ENCODE results near the gene ETV6.

The ETV6 gene

GRCh38 chr12:11715621-11716020, 66.1 kb downstream of the ETV6 start:
- ATAC-seq (ENCODE audit: low read depth): no peak
- H3K27ac Mint-ChIP-seq: no peak overlapping the region

DNA sequence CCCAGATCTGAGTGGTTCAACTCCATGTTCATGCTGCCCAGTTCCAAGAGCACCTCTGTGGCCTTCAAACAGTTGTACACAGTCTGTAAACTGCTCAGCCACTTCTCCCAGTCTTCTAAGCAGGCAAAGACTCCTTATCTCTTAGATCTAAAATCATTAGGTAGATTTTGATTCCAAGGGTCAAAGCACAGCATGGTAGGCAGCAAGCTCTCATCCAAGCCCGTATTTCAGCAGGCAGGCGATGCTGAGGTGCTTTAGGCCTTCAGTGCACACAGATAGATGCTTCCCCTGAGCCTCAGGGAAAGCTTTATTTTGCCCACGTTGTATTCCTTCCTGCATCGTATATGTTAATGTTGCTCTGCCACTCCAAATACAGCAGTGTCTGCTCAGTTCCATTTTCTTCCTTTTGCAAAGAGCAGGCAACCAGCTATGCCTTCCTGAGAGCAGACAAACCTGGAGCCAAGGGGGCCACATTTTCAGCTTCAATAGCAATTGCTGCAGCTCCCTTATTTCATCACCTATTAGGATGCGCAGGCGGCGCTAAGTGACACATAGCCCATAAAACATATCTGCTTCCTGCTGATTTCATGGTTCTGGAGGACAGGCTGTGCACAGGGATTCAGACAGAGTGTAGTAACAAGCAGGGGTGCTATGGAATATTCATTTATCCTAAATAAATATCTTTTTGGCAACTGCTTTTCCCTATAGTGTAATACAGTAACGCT, 67.5 kb downstream of the ETV6 start:
- H3K4me3 Mint-ChIP-seq: no peak overlapping the region
- peaks cover 49% of the 10 kb centered on the region for H3K4me1 Mint-ChIP-seq
- H3K9me3 Mint-ChIP-seq: no peaks in the 10 kb centered on the region
- no peak for ATAC-seq (ENCODE audit: low read depth)
- no peaks in the 10 kb centered on the region for H3K27me3 Mint-ChIP-seq
- peaks cover 24% of the 10 kb centered on the region for H3K36me3 Mint-ChIP-seq
- no peak overlapping the region for H3K27ac Mint-ChIP-seq
- no peak for DNase-seq (ENCODE audit: low spot score in 2 of 2)

More at GRCh38 chr12:11715621-11716020, 66.1 kb downstream of the ETV6 start:
- Mint-ChIP-seq H3K27me3 (no peaks in the 10 kb centered on the region), H3K9me3 (no peaks in the 10 kb centered on the region), H3K36me3 (peaks cover 26% of the 10 kb centered on the region), H3K4me1 (peaks cover 42% of the 10 kb centered on the region), H3K4me3 (no peak overlapping the region)
- DNase-seq (ENCODE audit: low spot score in 2 of 2): no peak

- DNase-seq (ENCODE audit: low spot score in 2 of 2) (no peak), ATAC-seq (ENCODE audit: low read depth) (no peak)
- H3K27ac Mint-ChIP-seq: peak overlapping the region; percentile 16
- H3K27me3 Mint-ChIP-seq: no peaks in the 10 kb centered on the region
- H3K36me3 Mint-ChIP-seq: peaks cover 21% of the 10 kb centered on the region
- H3K4me3 Mint-ChIP-seq: no peak overlapping the region
- no peaks in the 10 kb centered on the region for H3K9me3 Mint-ChIP-seq
- peaks cover 50% of the 10 kb centered on the region for H3K4me1 Mint-ChIP-seq
Measured at GRCh38 chr12:11717519-11717961, 68.1 kb downstream of the ETV6 start.

DNA sequence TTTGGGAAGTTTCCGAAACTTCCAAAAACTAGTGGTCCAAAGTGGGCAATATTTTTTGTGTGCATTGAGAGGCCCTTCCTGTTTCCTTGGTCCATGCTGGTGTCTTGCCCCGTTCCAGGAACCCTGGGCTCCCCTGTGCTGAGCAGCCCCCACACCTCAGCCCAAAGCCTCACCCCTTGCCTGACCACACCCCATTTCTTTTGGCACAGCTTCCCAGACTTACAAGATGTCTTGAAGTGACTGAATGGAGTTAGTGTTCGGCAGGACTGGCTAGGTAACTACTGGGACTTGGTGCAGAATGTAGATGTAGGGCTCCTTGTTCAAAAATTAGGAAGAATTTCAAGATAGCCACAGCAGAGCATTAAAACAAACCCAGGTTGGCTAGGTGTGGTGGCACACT, 68.6 kb downstream of the ETV6 start:
- no peak overlapping the region for H3K4me3 Mint-ChIP-seq
- H3K27ac Mint-ChIP-seq: no peak overlapping the region
- peaks cover 47% of the 10 kb centered on the region for H3K4me1 Mint-ChIP-seq
- no peaks in the 10 kb centered on the region for H3K9me3 Mint-ChIP-seq
- H3K27me3 Mint-ChIP-seq: no peaks in the 10 kb centered on the region
- peaks cover 19% of the 10 kb centered on the region for H3K36me3 Mint-ChIP-seq
- DNase-seq (ENCODE audit: low spot score in 2 of 2): no peak
- ATAC-seq (ENCODE audit: low read depth): no peak

- Mint-ChIP-seq H3K4me1 (peaks cover 48% of the 10 kb centered on the region), H3K9me3 (no peaks in the 10 kb centered on the region), H3K4me3 (no peak overlapping the region), H3K27me3 (no peaks in the 10 kb centered on the region), H3K27ac (no peak overlapping the region), H3K36me3 (peaks cover 20% of the 10 kb centered on the region)
- ATAC-seq (ENCODE audit: low read depth) (no peak), DNase-seq (ENCODE audit: low spot score in 2 of 2) (no peak)
Measured at GRCh38 chr12:11718768-11719253, 69.3 kb downstream of the ETV6 start.

DNA sequence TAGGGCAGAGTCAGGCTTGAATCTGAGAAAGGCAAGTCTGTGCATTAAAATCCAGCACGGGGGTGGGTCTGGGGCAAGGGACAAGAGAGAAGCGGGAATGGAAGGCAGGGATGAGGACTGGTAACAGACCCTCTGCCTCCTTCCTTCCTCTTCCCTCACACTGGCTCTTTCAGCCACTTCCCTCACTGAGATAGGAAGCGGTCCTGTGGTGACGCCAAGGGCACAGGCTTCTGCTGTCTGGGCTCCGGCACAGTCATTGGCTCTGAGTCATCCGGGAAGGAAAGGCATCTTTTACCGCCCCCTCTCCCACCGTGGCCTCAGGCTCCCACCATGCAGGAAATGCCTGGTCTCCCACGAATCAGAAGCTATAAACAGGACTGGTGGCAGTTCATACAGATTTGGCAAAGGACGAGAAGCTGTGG, 70.2 kb downstream of the ETV6 start:
- Mint-ChIP-seq H3K9me3 (no peaks in the 10 kb centered on the region), H3K36me3 (peaks cover 13% of the 10 kb centered on the region), H3K27me3 (no peaks in the 10 kb centered on the region), H3K4me1 (peaks cover 54% of the 10 kb centered on the region), H3K4me3 (no peak overlapping the region), H3K27ac (peak overlapping the region; percentile 16)
- no peak for DNase-seq (ENCODE audit: low spot score in 2 of 2)
- no peak for ATAC-seq (ENCODE audit: low read depth)

GRCh38 chr12:11722071-11722470, 72.6 kb downstream of the ETV6 start:
- peak overlapping the region; percentile 41 for H3K27ac Mint-ChIP-seq
- no peak for DNase-seq (ENCODE audit: low spot score in 2 of 2)
- H3K9me3 Mint-ChIP-seq: no peaks in the 10 kb centered on the region
- H3K36me3 Mint-ChIP-seq: peaks cover 9% of the 10 kb centered on the region
- no peak overlapping the region for H3K4me3 Mint-ChIP-seq
- peaks cover 68% of the 10 kb centered on the region for H3K4me1 Mint-ChIP-seq
- no peaks in the 10 kb centered on the region for H3K27me3 Mint-ChIP-seq
- ATAC-seq (ENCODE audit: low read depth): no peak

GRCh38 chr12:11722578-11723138, 73.2 kb downstream of the ETV6 start:
- Mint-ChIP-seq H3K4me3 (no peak overlapping the region), H3K4me1 (peaks cover 67% of the 10 kb centered on the region), H3K36me3 (peaks cover 9% of the 10 kb centered on the region), H3K27ac (peak overlapping the region; percentile 76), H3K9me3 (no peaks in the 10 kb centered on the region), H3K27me3 (no peaks in the 10 kb centered on the region)
- no peak for DNase-seq (ENCODE audit: low spot score in 2 of 2)
- ATAC-seq (ENCODE audit: low read depth): peak; percentile 41

- Mint-ChIP-seq H3K4me1 (peaks cover 69% of the 10 kb centered on the region), H3K36me3 (peaks cover 6% of the 10 kb centered on the region), H3K27me3 (no peaks in the 10 kb centered on the region), H3K27ac (peak overlapping the region; percentile 76), H3K4me3 (peak overlapping the region; percentile 53), H3K9me3 (no peaks in the 10 kb centered on the region)
- no peak for DNase-seq (ENCODE audit: low spot score in 2 of 2)
- ATAC-seq (ENCODE audit: low read depth): no peak
Measured at GRCh38 chr12:11723993-11724392, 74.5 kb downstream of the ETV6 start.

DNA sequence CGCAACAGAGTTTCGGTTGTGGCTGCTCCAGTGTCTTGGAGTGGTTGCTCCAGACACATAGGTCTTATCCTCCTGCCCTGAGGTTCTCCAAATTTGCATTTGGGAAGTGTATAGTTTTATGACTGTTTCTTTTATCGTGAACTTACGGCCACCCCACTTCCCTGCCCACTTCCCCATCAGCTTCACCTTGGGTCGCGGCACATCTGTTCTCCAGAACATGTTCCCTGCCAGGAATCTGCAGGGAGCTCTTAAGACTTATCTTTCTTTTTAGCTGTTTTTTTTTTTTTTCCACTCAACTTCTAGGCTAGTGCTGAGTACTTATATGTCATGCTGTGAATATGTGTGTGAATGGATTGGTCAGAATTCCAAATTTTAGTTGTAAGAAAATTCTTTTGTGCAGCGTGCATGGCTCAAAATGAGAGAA, 75.4 kb downstream of the ETV6 start:
- H3K9me3 Mint-ChIP-seq: no peaks in the 10 kb centered on the region
- H3K27ac Mint-ChIP-seq: peak overlapping the region; percentile 76
- ATAC-seq (ENCODE audit: low read depth): no peak
- H3K4me3 Mint-ChIP-seq: peak overlapping the region; percentile 41
- peaks cover 67% of the 10 kb centered on the region for H3K4me1 Mint-ChIP-seq
- no peaks in the 10 kb centered on the region for H3K27me3 Mint-ChIP-seq
- H3K36me3 Mint-ChIP-seq: peaks cover 6% of the 10 kb centered on the region
- DNase-seq (ENCODE audit: low spot score in 2 of 2): no peak

DNA sequence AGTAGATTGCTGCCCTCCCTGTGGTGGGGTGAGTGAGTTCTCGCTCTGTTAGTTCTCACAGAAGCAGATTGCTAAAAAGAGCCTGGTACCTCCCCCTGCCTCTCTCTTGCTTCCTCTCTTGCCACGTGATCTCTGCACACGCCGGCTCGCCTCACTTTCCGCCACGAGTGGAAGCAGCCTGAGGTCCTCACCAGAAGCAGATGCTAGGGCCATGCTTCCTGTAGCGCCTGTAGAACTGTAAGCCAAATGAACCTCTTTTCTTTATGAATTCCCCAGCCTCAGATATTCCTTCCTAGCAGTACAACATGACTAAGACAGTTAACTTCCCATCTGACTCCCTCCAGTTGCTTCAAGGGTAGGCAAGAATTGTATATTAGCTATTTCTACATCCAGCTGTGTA, 76.2 kb downstream of the ETV6 start:
- H3K36me3 Mint-ChIP-seq: peaks cover 6% of the 10 kb centered on the region
- no peak overlapping the region for H3K4me3 Mint-ChIP-seq
- peak overlapping the region; percentile 66 for H3K27ac Mint-ChIP-seq
- DNase-seq (ENCODE audit: low spot score in 2 of 2): no peak
- no peaks in the 10 kb centered on the region for H3K27me3 Mint-ChIP-seq
- H3K4me1 Mint-ChIP-seq: peaks cover 68% of the 10 kb centered on the region
- no peaks in the 10 kb centered on the region for H3K9me3 Mint-ChIP-seq
- peak; percentile 8 for ATAC-seq (ENCODE audit: low read depth)

DNA sequence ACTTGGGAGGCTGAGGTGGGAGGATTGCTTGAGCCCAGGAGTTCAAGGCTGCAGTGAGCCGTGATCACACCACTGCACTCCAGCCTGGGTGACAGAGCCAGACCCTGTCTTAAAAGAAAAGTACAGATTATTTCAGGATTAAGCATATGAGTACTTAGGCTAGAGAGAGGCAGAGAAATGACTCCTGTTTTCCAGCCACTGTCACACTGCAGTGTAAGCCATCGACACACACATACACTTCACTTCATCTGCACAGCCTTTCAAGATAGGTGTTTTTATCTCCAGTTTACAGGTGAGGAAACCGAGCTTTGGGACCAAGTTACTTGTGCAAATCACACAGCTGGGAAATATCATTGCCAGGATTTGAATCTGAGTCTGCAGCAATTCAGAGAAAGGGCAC, 77.2 kb downstream of the ETV6 start:
- Mint-ChIP-seq H3K27ac (peak overlapping the region; percentile 95), H3K4me3 (no peak overlapping the region), H3K9me3 (no peaks in the 10 kb centered on the region), H3K4me1 (peaks cover 68% of the 10 kb centered on the region), H3K36me3 (peaks cover 6% of the 10 kb centered on the region), H3K27me3 (no peaks in the 10 kb centered on the region)
- ATAC-seq (ENCODE audit: low read depth) (no peak), DNase-seq (ENCODE audit: low spot score in 2 of 2) (no peak)

GRCh38 chr12:11727133-11727664, 77.7 kb downstream of the ETV6 start:
- Mint-ChIP-seq H3K27me3 (no peaks in the 10 kb centered on the region), H3K9me3 (no peaks in the 10 kb centered on the region), H3K4me3 (no peak overlapping the region), H3K4me1 (peaks cover 67% of the 10 kb centered on the region), H3K27ac (peak overlapping the region; percentile 95), H3K36me3 (peaks cover 6% of the 10 kb centered on the region)
- ATAC-seq (ENCODE audit: low read depth) (no peak), DNase-seq (ENCODE audit: low spot score in 2 of 2) (no peak)

DNA sequence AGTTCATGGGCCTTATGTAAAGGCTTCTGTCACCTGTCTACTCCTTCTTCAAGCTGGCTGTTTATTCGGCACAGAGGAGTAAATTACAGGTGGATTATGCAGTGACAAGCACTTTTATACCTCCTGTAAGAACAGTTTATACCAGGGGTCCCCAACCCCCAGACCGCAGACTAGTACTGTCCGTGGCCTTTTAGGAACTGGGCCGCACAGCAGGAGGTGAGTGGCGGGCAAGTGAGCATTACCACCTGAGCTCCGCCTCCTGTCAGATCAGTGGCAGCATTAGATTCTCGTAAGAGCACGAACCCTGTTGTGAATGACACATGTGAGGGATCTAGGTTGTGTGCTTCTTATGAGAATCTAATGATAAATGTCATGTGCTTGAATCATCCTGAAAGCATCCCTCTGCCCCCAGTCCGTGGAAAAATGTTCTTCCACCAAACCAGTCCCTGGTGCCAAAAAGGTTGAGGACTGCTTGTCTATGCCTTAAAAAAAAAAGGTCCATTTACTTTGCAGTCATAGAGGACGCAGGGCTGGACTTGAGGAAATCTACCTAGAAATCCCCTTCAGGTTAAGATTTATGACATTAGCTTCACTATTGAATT, 78.8 kb downstream of the ETV6 start:
- no peaks in the 10 kb centered on the region for H3K27me3 Mint-ChIP-seq
- peak overlapping the region; percentile 95 for H3K27ac Mint-ChIP-seq
- no peak overlapping the region for H3K4me3 Mint-ChIP-seq
- H3K36me3 Mint-ChIP-seq: peaks cover 6% of the 10 kb centered on the region
- H3K4me1 Mint-ChIP-seq: peaks cover 72% of the 10 kb centered on the region
- no peaks in the 10 kb centered on the region for H3K9me3 Mint-ChIP-seq
- ATAC-seq (ENCODE audit: low read depth): no peak
- no peak for DNase-seq (ENCODE audit: low spot score in 2 of 2)
